HCT116 (cell line): ENCODE data around the gene PARP12. TPM values are rescaled to one million over a fixed set of nuclear protein-coding genes. Genes with fewer than 3 reads are reported as not detected.

Source experiments
- ATAC-seq: fragments of 200-7000 bp; cut with Tn5 transposase; 2 replicates; pipeline ENCODE4 v1.9.1; 2020; ENCODE audit warnings: mild to moderate bottlenecking, moderate library complexity
- BruUV-seq: library from RNA; stranded (reverse); fragments of 400-500 nt; replicated peaks from 2 replicates; lab custom pipeline; 2021; lab: Mats Ljungman, UMichigan
- CTCF ChIA-PET: fragments of 300-600 bp; sonication (Branson Sonifier 250); formaldehyde crosslinking; loops from one replicate; lab custom pipeline; 2021; ENCODE audit warnings: antibody characterized with exemption; lab: Charles Lee
- POLR2A ChIA-PET: fragments of 300-600, 350-600 bp; sonication (Branson Sonifier 250); formaldehyde crosslinking; loops from one replicate; lab custom pipeline; 2021; ENCODE audit warnings: antibody characterized with exemption; lab: Charles Lee
- RAD21 ChIA-PET, 2 experiments: fragments of 300-600 bp; sonication (Branson Sonifier 250); formaldehyde crosslinking; loops; one replicate each; lab custom pipeline; 2023; ENCODE audit warnings: low total read pairs in 2 of 2; ENCODE audit not compliant: uncharacterized antibody in 2 of 2, unreplicated experiment in 2 of 2, low non-redundant PET in 1 of 2; lab: Charles Lee
- DNase-seq: peaks from one replicate; pipeline ENCODE4 v3.0.0-alpha.2; 2010; ENCODE audit warnings: low read depth, low spot score
- H2AFZ ChIP-seq: fragments of 200-600 bp; shearing (Covaris generic), sonication (generic); 2 replicates; pipeline ENCODE4 v1.6.1; 2017; ENCODE audit warnings: low read depth, mixed run types, mixed read lengths, antibody characterized with exemption, low read length; ENCODE audit not compliant: poor library complexity, severe bottlenecking
- H3K27ac ChIP-seq: 2 replicates; pipeline ENCODE4 v1.5.1; 2012; ENCODE audit warnings: low read depth, low read length
- H3K27me3 ChIP-seq: fragments of 200-600 bp; sonication (generic); 2 replicates; pipeline ENCODE4 v1.6.1; 2016; ENCODE audit warnings: mixed run types, low read length, mixed read lengths; ENCODE audit not compliant: insufficient read depth
- H3K36me3 ChIP-seq, 2 experiments: fragments of 200-500 bp in 1 of 2; fragments of 200-600 bp in 1 of 2; sonication (Bioruptor generic) in 1 of 2; sonication (generic) in 1 of 2; 2 replicates each; pipeline versions ENCODE4 v1.5.1 to v1.6.1; 2014 to 2016; ENCODE audit warnings: low read length in 2 of 2, inconsistent platforms in 1 of 2, mixed read lengths in 1 of 2, mixed run types in 1 of 2; ENCODE audit not compliant: insufficient read depth in 2 of 2, control insufficient read depth in 1 of 2
- H3K4me1 ChIP-seq, 2 experiments: fragments of 200-600 bp in 1 of 2; sonication (generic) in 1 of 2; 2 replicates each; pipeline versions ENCODE4 v1.5.1 to v1.6.1; 2012 to 2017; ENCODE audit warnings: low read length in 2 of 2, inconsistent platforms in 1 of 2, mild to moderate bottlenecking in 1 of 2, mixed read lengths in 1 of 2, mixed run types in 1 of 2, moderate library complexity in 1 of 2; ENCODE audit not compliant: insufficient read depth in 2 of 2, control insufficient read depth in 1 of 2
- H3K4me2 ChIP-seq: fragments of 200-600 bp; sonication (generic); 2 replicates; pipeline ENCODE4 v1.6.1; 2017; ENCODE audit warnings: mixed run types, low read length, mixed read lengths
- H3K4me3 ChIP-seq, 2 experiments: fragments of 200-600 bp in 1 of 2; sonication (generic) in 1 of 2; replicated peaks in 1 of 2; 2 replicates each; pipeline ENCODE4 v1.5.1; 2011 to 2016; ENCODE audit warnings: low read length in 2 of 2, control low read depth in 1 of 2, low read depth in 1 of 2, mild to moderate bottlenecking in 1 of 2, mixed read lengths in 1 of 2, mixed run types in 1 of 2
- H3K79me2 ChIP-seq: fragments of 200-600 bp; sonication (generic); 2 replicates; pipeline ENCODE4 v1.6.1; 2017; ENCODE audit warnings: mild to moderate bottlenecking, mixed run types, low read length, moderate library complexity, mixed read lengths; ENCODE audit not compliant: insufficient read depth
- H3K9ac ChIP-seq: fragments of 200-600 bp; sonication (generic); 2 replicates; pipeline ENCODE4 v1.6.1; 2016; ENCODE audit warnings: low read length, mixed read lengths
- H3K9me2 ChIP-seq: fragments of 200-600 bp; sonication (generic), shearing (Covaris generic); 2 replicates; pipeline ENCODE4 v1.6.1; 2017; ENCODE audit warnings: mixed run types, mild to moderate bottlenecking, moderate library complexity; ENCODE audit not compliant: insufficient read depth
- H3K9me3 ChIP-seq, 2 experiments: fragments of 200-500 bp in 1 of 2; fragments of 200-600 bp in 1 of 2; sonication (Bioruptor generic) in 1 of 2; sonication (generic) in 1 of 2; 2 replicates each; pipeline ENCODE4 v1.6.1; 2014 to 2017; ENCODE audit warnings: low read length in 2 of 2, mixed read lengths in 2 of 2, inconsistent platforms in 1 of 2, low read depth in 1 of 2, mild to moderate bottlenecking in 1 of 2, mixed run types in 1 of 2, moderate library complexity in 1 of 2; ENCODE audit not compliant: control insufficient read depth in 1 of 2, insufficient read depth in 1 of 2
- H4K20me1 ChIP-seq: fragments of 200-600 bp; sonication (generic), shearing (Covaris generic); 2 replicates; pipeline ENCODE4 v1.6.1; 2017; ENCODE audit warnings: mixed run types, mild to moderate bottlenecking, moderate library complexity; ENCODE audit not compliant: insufficient read depth
- ATF3 ChIP-seq: IDR thresholded peaks from 2 replicates; pipeline ENCODE4 v1.6.1; 2012
- CTCF ChIP-seq, 3 experiments: fragments of 200-600 bp in 1 of 3; sonication (generic) in 1 of 3; IDR thresholded peaks in 2 of 3; conservative IDR thresholded peaks in 1 of 3; 2 replicates each; pipeline ENCODE4 v1.5.1; 2012 to 2017; ENCODE audit warnings: low read depth in 2 of 3, low read length in 2 of 3, antibody characterized with exemption in 1 of 3, borderline replicate concordance in 1 of 3, control low read depth in 1 of 3, mild to moderate bottlenecking in 1 of 3, mixed read lengths in 1 of 3, mixed run types in 1 of 3, moderate library complexity in 1 of 3; ENCODE audit not compliant: insufficient read depth in 1 of 3
- EGR1 ChIP-seq: IDR thresholded peaks from 2 replicates; pipeline ENCODE4 v1.6.1; 2012; ENCODE audit warnings: low read depth
- FOSL1 ChIP-seq: IDR thresholded peaks from 2 replicates; pipeline ENCODE4 v1.6.1; 2012; ENCODE audit warnings: low read depth
- POLR2A ChIP-seq: IDR thresholded peaks from 2 replicates; pipeline ENCODE4 v1.7.0; 2011; ENCODE audit warnings: borderline replicate concordance; ENCODE audit not compliant: insufficient read depth, insufficient read length; ENCODE audit errors: extremely low read depth
- SP1 ChIP-seq: IDR thresholded peaks from 2 replicates; pipeline ENCODE4 v1.6.1; 2012; ENCODE audit warnings: low read depth
- TCF7L2 ChIP-seq: IDR thresholded peaks from 2 replicates; pipeline ENCODE4 v1.7.0; 2011; ENCODE audit warnings: borderline replicate concordance, inconsistent platforms; ENCODE audit not compliant: insufficient read depth, insufficient read length; ENCODE audit errors: extremely low read depth
- intact Hi-C: fragments of 100-400 bp; cut with micrococcal nuclease; formaldehyde crosslinking; loops from 2 replicates; pipeline ENCODE4 v1.10.0; 2022
- total RNA-seq: library from RNA; stranded (reverse); gene quantifications from one replicate; pipeline ENCODE4 v1.2.1, GENCODE V29; 2021; ENCODE audit not compliant: unreplicated experiment

Gene PARP12
- total RNA-seq, 1 experiment from 2014 or later, result 17.7 TPM

GRCh38 chr7:139976055-139976837, 86.5 kb downstream of the PARP12 start:
- Histone ChIP-seq H3K9ac (no peak overlapping the region), H3K27ac (no peak overlapping the region), H3K9me3 (no peaks in the 10 kb centered on the region), H4K20me1 (no peaks in the 10 kb centered on the region), H3K4me3 (no peak overlapping the region), H3K4me1 (no peaks in the 10 kb centered on the region), H3K9me2 (no peaks in the 10 kb centered on the region), H3K27me3 (no peaks in the 10 kb centered on the region), H3K4me2 (no peak overlapping the region), H3K79me2 (no peaks in the 10 kb centered on the region), H2AFZ (no peak overlapping the region), H3K36me3 (no peaks in the 10 kb centered on the region)
- DNase-seq, result no peak
- TF ChIP-seq POLR2A (no peak), ATF3 (no peak), EGR1 (no peak), TCF7L2 (no peak), FOSL1 (no peak), SP1 (no peak), CTCF (IDR thresholded peaks at IDR 0.05 in 2 of 3, conservative IDR thresholded peaks at IDR 0.05 in 1 of 3; ENCODE audit: borderline replicate concordance in 1 of 3, insufficient read depth in 1 of 3, low read depth in 2 of 3, low read length in 2 of 3) (no peak)
- CTCF ChIA-PET, result no interaction called here
- no peak for ATAC-seq
- RAD21 ChIA-PET, result no interaction called here
- no TSS peak for BruUV-seq
- intact Hi-C loops, result no loop called here
- POLR2A ChIA-PET, result no interaction called here
